T47D (cell line): ENCODE results near the gene G6PD.

Experiments
- DNase-seq, 2 experiments: peaks; one replicate each; pipeline versions ENCODE4 v3.0.0 to v3.0.0-alpha.2; 2011 to 2012; ENCODE audit warnings: low read depth in 1 of 2, low spot score in 1 of 2
- JUND ChIP-seq: IDR thresholded peaks from 2 replicates; pipeline ENCODE4 v1.6.1; 2012; ENCODE audit warnings: low read depth
- in situ Hi-C: cut with HindIII; loops from 2 replicates; pipeline ENCODE4 v1.10.0; 2016; ENCODE audit warnings: low sequenced_read_pairs, low pct_unique_long_range_greater_than_20kb

The G6PD gene

GRCh38 chrX:154484255-154485149, 62.1 kb downstream of the G6PD start:
- TF ChIP-seq JUND, result no peak
- no peak for DNase-seq

GRCh38 chrX:154483325-154483724, 63.3 kb downstream of the G6PD start:
- in situ Hi-C loops, result no loop called here
- TF ChIP-seq JUND, result no peak
- DNase-seq, result no peak

More at GRCh38 chrX:154484255-154485149, 62.1 kb downstream of the G6PD start:
- in situ Hi-C loops, result no loop called here

- no peak for DNase-seq
- TF ChIP-seq JUND, result no peak
- in situ Hi-C loops, result no loop called here
Measured at GRCh38 chrX:154482786-154483185, 63.9 kb downstream of the G6PD start.

- TF ChIP-seq JUND, result no peak
- in situ Hi-C loops, result no loop called here
- no peak for DNase-seq
Measured at GRCh38 chrX:154481911-154482601, 64.6 kb downstream of the G6PD start.
